Measurements from ENCODE around the gene ATXN1. TPM values are rescaled to one million over a fixed set of nuclear protein-coding genes. Genes with fewer than 3 reads are reported as not detected.
"Not testable (repeated sequence)": the region's sequence is repeated elsewhere in the genome, so short reads cannot be mapped to it uniquely, and the experiment has no call there.

ATXN1 gene
- total RNA-seq, 1 experiment from 2014 or later, result 8.1 TPM

- TF ChIP-seq ZBTB43 (CRISPR knock-in tag; IDR thresholded peaks at IDR 0.05) (no peak), ATF3 (CRISPR knock-in tag; conservative IDR thresholded peaks at IDR 0.05) (no peak), JUN (CRISPR knock-in tag; IDR thresholded peaks at IDR 0.05) (no peak), NFYB (CRISPR knock-in tag; conservative IDR thresholded peaks at IDR 0.05; ENCODE audit: low read depth) (no peak), STAT6 (CRISPR knock-in tag; conservative IDR thresholded peaks at IDR 0.05; ENCODE audit: low read depth) (no peak), ZNF121 (CRISPR knock-in tag; IDR thresholded peaks at IDR 0.05) (no peak)
These were observed 380.9 kb downstream of the ATXN1 start (continued) for GRCh38 chr6:16380220-16380809.

- H3K27ac Mint-ChIP-seq; ATAC-seq; H3K9me3 Mint-ChIP-seq; POLR2A ChIA-PET; H3K27me3 Mint-ChIP-seq (ENCODE audit: low read depth); H3K4me3 Mint-ChIP-seq; DNase-seq (ENCODE audit: low spot score); H3K4me1 Mint-ChIP-seq; H3K36me3 Mint-ChIP-seq: not testable (repeated sequence)
- CTCF ChIA-PET, result interaction anchor here (2.2 kb wide), 1 partner anchor 92 kb away, joined by 7 read pairs; no protein-coding TSS in a partner anchor
These were observed 382.9 kb downstream of the ATXN1 start for GRCh38 chr6:16378360-16378759.

GRCh38 chr6:16377470-16377869, 383.8 kb downstream of the ATXN1 start:
- H3K27me3 Mint-ChIP-seq (ENCODE audit: low read depth), result no peaks in the 10 kb centered on the region
- H3K4me1 Mint-ChIP-seq, result peaks cover 6% of the 10 kb centered on the region; the same call in 1 of the 2 replicates
- CTCF ChIA-PET, result interaction anchor here (2.2 kb wide), 1 partner anchor 91 kb away, joined by 7 read pairs; no protein-coding TSS in a partner anchor
- DNase-seq (ENCODE audit: low spot score), result no peak
- no peaks in the 10 kb centered on the region for H3K36me3 Mint-ChIP-seq
- TF ChIP-seq ZBTB21 (CRISPR knock-in tag; IDR thresholded peaks at IDR 0.05; ENCODE audit: borderline replicate concordance), result no peak
- TF ChIP-seq SMAD3 (CRISPR knock-in tag; IDR thresholded peaks at IDR 0.05; ENCODE audit: borderline replicate concordance), result no peak
- TF ChIP-seq PRRX2 (CRISPR knock-in tag; IDR thresholded peaks at IDR 0.05), result no peak
- TF ChIP-seq ZMAT4 (CRISPR knock-in tag; IDR thresholded peaks at IDR 0.05), result no peak
- no peak for TF ChIP-seq ATF1 (CRISPR knock-in tag; IDR thresholded peaks at IDR 0.05)
- no peak for TF ChIP-seq PREB (CRISPR knock-in tag; IDR thresholded peaks at IDR 0.05; ENCODE audit: borderline replicate concordance)
- no peak for TF ChIP-seq NR2C2 (CRISPR knock-in tag; IDR thresholded peaks at IDR 0.05)
- no peak for TF ChIP-seq TCF7 (CRISPR knock-in tag; IDR thresholded peaks at IDR 0.05; ENCODE audit: low read depth)
- no peak for TF ChIP-seq ZNF219 (CRISPR knock-in tag; IDR thresholded peaks at IDR 0.05; ENCODE audit: borderline replicate concordance)
- no peak for TF ChIP-seq ZNF232 (CRISPR knock-in tag; IDR thresholded peaks at IDR 0.05)
- no peak for TF ChIP-seq GRHL2 (CRISPR knock-in tag; IDR thresholded peaks at IDR 0.05; ENCODE audit: insufficient replicate concordance, severe bottlenecking)
- TF ChIP-seq IRF1 (CRISPR knock-in tag; IDR thresholded peaks at IDR 0.05), result no peak
- TF ChIP-seq ZSCAN18 (CRISPR knock-in tag; IDR thresholded peaks at IDR 0.05), result no peak
- no peak for TF ChIP-seq ZBTB43 (CRISPR knock-in tag; IDR thresholded peaks at IDR 0.05)
- ATAC-seq, result no peak
- H3K9me3 Mint-ChIP-seq, result no peaks in the 10 kb centered on the region
- H3K4me3 Mint-ChIP-seq, result no peak overlapping the region
- POLR2A ChIA-PET, result no interaction called here
- H3K27ac Mint-ChIP-seq, result no peak overlapping the region

All from WTC11 (cell line).